Sigmoid colon (tissue), 7 donors: ENCODE data around the gene WDR37. TPM values are rescaled to one million over a fixed set of nuclear protein-coding genes. Genes with fewer than 3 reads are reported as not detected.

Experiments used
- DNase-seq: peaks from one replicate; pipeline ENCODE4 v3.0.0-alpha.2; 2019
- H3K27ac ChIP-seq, 4 donors: fragments of 200-600 bp; sonication (generic); one replicate each; pipeline ENCODE4 v1.5.1; 2016 to 2019; ENCODE audit warnings: mild to moderate bottlenecking in 1 of 4
- H3K27me3 ChIP-seq, 3 donors: fragments of 200-600 bp; sonication (generic); one replicate each; pipeline ENCODE4 v1.5.1; 2019; ENCODE audit warnings: mild to moderate bottlenecking in 1 of 3
- H3K36me3 ChIP-seq, 4 donors: fragments of 200-600 bp; sonication (generic); one replicate each; pipeline ENCODE4 v1.5.1; 2016 to 2019
- H3K4me1 ChIP-seq, 4 donors: fragments of 200-600 bp; sonication (generic); one replicate each; pipeline ENCODE4 v1.5.1; 2017 to 2019
- H3K4me3 ChIP-seq, 4 donors: fragments of 200-600 bp; sonication (generic); one replicate each; pipeline ENCODE4 v1.5.1; 2017 to 2019; ENCODE audit warnings: mild to moderate bottlenecking in 2 of 4, moderate library complexity in 1 of 4
- H3K9me3 ChIP-seq, 4 donors: fragments of 200-600 bp in 3 of 4; sonication (generic) in 3 of 4; one replicate each; pipeline versions ENCODE4 v1.5.1 to v1.6.1; 2013 to 2019
- CTCF ChIP-seq, 4 experiments: fragments of 450-650 bp in 3 of 4; fragments of 200-600 bp in 1 of 4; IDR thresholded peaks; one replicate each; pipeline ENCODE4 v1.5.1; 2016 to 2019; ENCODE audit warnings: antibody characterized with exemption in 4 of 4, mild to moderate bottlenecking in 3 of 4, moderate library complexity in 2 of 4
- EP300 ChIP-seq, 4 donors: sonication (generic); formaldehyde crosslinking; IDR thresholded peaks; one replicate each; pipeline ENCODE4 v1.6.1; 2017; ENCODE audit warnings: antibody characterized with exemption in 4 of 4
- POLR2A ChIP-seq, 2 donors: fragments of 450-650 bp; IDR thresholded peaks; one replicate each; pipeline ENCODE4 v1.6.1; 2016; ENCODE audit warnings: antibody characterized with exemption in 2 of 2, mild to moderate bottlenecking in 2 of 2, moderate library complexity in 2 of 2
- POLR2AphosphoS5 ChIP-seq, 4 donors: sonication (generic); formaldehyde crosslinking; IDR thresholded peaks; one replicate each; pipeline ENCODE4 v1.6.1; 2017; ENCODE audit warnings: antibody characterized with exemption in 4 of 4
- WGBS, 2 donors: extraction: QIAGEN DNeasy Blood & Tissue Kit; methylation state at CpG; one replicate each; pipeline ENCODE4 v1.1.7; 2013; 5-methylcytosine and 5-hydroxymethylcytosine counted together
- intact Hi-C: fragments of 100-400 bp; cut with DNase I; formaldehyde crosslinking; loops from one replicate; pipeline ENCODE4 v1.15.1; 2023
- polyA plus RNA-seq, 3 donors: library from polyadenylated mRNA; stranded (reverse); fragments of 200-250 nt; gene quantifications; one replicate each; pipeline ENCODE4 v1.2.3, GENCODE V29; 2013
- total RNA-seq, 4 donors: library from RNA; depleted of rRNA; stranded (reverse); fragments of >200 nt; gene quantifications; one replicate each; pipeline ENCODE4 v1.1.0, GENCODE V29; 2016
- donor health status: healthy with polysubstance abuse.
- donor health status: Bipolar disorder and iron deficiency.
- donor health status: healthy.

WDR37 gene
- total and polyA plus RNA-seq, 7 donors = 5.4 to 25.5 (median 10.6) TPM

GRCh38 chr10:1171182-1171581, 115.0 kb downstream of the WDR37 start:
- H3K4me1 ChIP-seq = no peaks in the 10 kb centered on the region
- H3K9me3 ChIP-seq = no peaks in the 10 kb centered on the region
- no peaks in the 10 kb centered on the region for H3K27me3 ChIP-seq
- no peak for DNase-seq
- no peak overlapping the region for H3K27ac ChIP-seq
- intact Hi-C loops = no loop called here
- H3K36me3 ChIP-seq = no peaks in the 10 kb centered on the region
- no peak overlapping the region for H3K4me3 ChIP-seq
- WGBS, 2 donors = 90 to 91% methylated on average over 4 of the region's 4 CpGs
- TF ChIP-seq POLR2AphosphoS5 (IDR thresholded peaks at IDR 0.05) (no peak), CTCF (IDR thresholded peaks at IDR 0.05) (no peak), EP300 (IDR thresholded peaks at IDR 0.05) (no peak), POLR2A (IDR thresholded peaks at IDR 0.05) (no peak)

- no peaks in the 10 kb centered on the region for H3K36me3 ChIP-seq
- no peaks in the 10 kb centered on the region for H3K4me1 ChIP-seq
- TF ChIP-seq POLR2A (IDR thresholded peaks at IDR 0.05) (no peak), POLR2AphosphoS5 (IDR thresholded peaks at IDR 0.05) (no peak), CTCF (IDR thresholded peaks at IDR 0.05) (no peak), EP300 (IDR thresholded peaks at IDR 0.05) (no peak)
- H3K9me3 ChIP-seq = no peaks in the 10 kb centered on the region
- peak; percentile 21 for DNase-seq
- no peak overlapping the region for H3K27ac ChIP-seq
- WGBS, 2 donors = 84 to 91% methylated on average over 9 of the region's 9 CpGs
- no peaks in the 10 kb centered on the region for H3K27me3 ChIP-seq
- no peak overlapping the region for H3K4me3 ChIP-seq
- intact Hi-C loops = no loop called here
These were observed 115.4 kb downstream of the WDR37 start for GRCh38 chr10:1171586-1171985.

- Histone ChIP-seq H3K36me3 (no peaks in the 10 kb centered on the region), H3K9me3 (no peaks in the 10 kb centered on the region), H3K27ac (no peak overlapping the region), H3K4me3 (no peak overlapping the region), H3K4me1 (no peaks in the 10 kb centered on the region), H3K27me3 (no peaks in the 10 kb centered on the region)
- 88 to 89% methylated on average over 15 of the region's 15 CpGs for whole genome bisulfite sequencing, 2 donors
- intact Hi-C loops = no loop called here
- no peak for TF ChIP-seq EP300 (IDR thresholded peaks at IDR 0.05)
- TF ChIP-seq POLR2AphosphoS5 (IDR thresholded peaks at IDR 0.05) = no peak
- TF ChIP-seq POLR2A (IDR thresholded peaks at IDR 0.05) = no peak
- no peak for TF ChIP-seq CTCF (IDR thresholded peaks at IDR 0.05)
- peak; percentile 46 for DNase-seq
These were observed 116.2 kb downstream of the WDR37 start for GRCh38 chr10:1172256-1172984.

- Histone ChIP-seq H3K36me3 (no peaks in the 10 kb centered on the region), H3K27me3 (no peaks in the 10 kb centered on the region), H3K4me3 (no peak overlapping the region), H3K9me3 (no peaks in the 10 kb centered on the region), H3K4me1 (no peaks in the 10 kb centered on the region), H3K27ac (no peak overlapping the region)
- 89 to 91% methylated on average over 27 of the region's 27 CpGs for WGBS, 2 donors
- TF ChIP-seq POLR2A (IDR thresholded peaks at IDR 0.05) = no peak
- no peak for TF ChIP-seq POLR2AphosphoS5 (IDR thresholded peaks at IDR 0.05)
- no peak for TF ChIP-seq CTCF (IDR thresholded peaks at IDR 0.05)
- TF ChIP-seq EP300 (IDR thresholded peaks at IDR 0.05) = no peak
- DNase-seq = peak; percentile 58
- intact Hi-C loops = no loop called here
These were observed 116.9 kb downstream of the WDR37 start for GRCh38 chr10:1173091-1173490.

GRCh38 chr10:1174022-1174421, 117.8 kb downstream of the WDR37 start:
- no peak overlapping the region for H3K27ac ChIP-seq
- no peaks in the 10 kb centered on the region for H3K4me1 ChIP-seq
- TF ChIP-seq POLR2AphosphoS5 (IDR thresholded peaks at IDR 0.05) = no peak
- TF ChIP-seq CTCF (IDR thresholded peaks at IDR 0.05) = no peak
- no peak for TF ChIP-seq EP300 (IDR thresholded peaks at IDR 0.05)
- no peak for TF ChIP-seq POLR2A (IDR thresholded peaks at IDR 0.05)
- 78 to 93% methylated on average over 5 of the region's 5 CpGs for WGBS, 2 donors
- H3K9me3 ChIP-seq = no peaks in the 10 kb centered on the region
- intact Hi-C loops = no loop called here
- no peak overlapping the region for H3K4me3 ChIP-seq
- no peaks in the 10 kb centered on the region for H3K36me3 ChIP-seq
- DNase-seq = no peak
- no peaks in the 10 kb centered on the region for H3K27me3 ChIP-seq
